ENCODE measurements around the gene ARSG. TPM values are rescaled to one million over a fixed set of nuclear protein-coding genes. Genes with fewer than 3 reads are reported as not detected.

Gene ARSG
- total and polyA plus RNA-seq, 2 of the 13 experiments (the other 11 are each of a cell fraction or from before 2014, with no cell fraction given): 3.7 to 15.2 TPM

DNA sequence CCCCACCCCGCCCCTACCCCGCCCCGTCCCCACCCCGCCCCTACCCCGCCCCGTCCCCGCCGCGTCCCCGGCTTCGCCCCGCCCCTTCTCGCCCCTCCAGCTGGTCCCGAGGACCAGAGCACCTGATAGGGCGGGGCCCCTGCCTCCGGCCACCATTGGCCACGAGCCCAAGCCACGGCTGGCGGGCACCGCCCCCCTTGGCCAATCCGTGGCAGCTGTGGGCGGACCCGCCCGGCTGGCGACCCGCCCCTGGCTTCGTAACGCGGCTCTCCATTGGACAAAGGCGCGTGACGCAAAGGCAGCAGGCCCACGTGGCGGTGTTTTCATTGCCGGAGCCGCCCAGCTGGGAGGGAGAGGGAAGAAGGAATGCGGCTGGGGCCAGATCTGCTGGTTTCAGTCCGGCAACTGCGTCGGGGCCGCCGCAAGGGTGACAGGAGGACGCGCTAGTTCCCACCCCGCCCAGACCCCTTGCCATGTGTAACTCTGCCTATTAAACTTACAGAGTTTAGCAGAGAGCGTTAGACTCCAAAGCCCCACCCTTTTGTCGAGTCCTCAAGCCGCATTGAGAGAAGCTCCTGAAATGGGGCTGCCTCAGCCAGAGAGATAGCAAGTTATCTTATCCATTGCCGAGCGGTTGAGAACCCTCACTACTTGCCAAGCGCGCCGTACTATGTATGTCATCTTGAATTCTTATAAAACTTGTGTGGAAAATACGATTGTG, 166.4 kb downstream of the ARSG start (continued):
- TF ChIP-seq, protein P1, sequence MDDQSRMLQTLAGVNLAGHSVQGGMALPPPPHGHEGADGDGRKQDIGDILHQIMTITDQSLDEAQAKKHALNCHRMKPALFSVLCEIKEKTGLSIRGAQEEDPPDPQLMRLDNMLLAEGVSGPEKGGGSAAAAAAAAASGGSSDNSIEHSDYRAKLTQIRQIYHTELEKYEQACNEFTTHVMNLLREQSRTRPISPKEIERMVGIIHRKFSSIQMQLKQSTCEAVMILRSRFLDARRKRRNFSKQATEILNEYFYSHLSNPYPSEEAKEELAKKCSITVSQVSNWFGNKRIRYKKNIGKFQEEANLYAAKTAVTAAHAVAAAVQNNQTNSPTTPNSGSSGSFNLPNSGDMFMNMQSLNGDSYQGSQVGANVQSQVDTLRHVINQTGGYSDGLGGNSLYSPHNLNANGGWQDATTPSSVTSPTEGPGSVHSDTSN (CRISPR knock-in tag; IDR thresholded peaks at IDR 0.05; ENCODE audit: borderline replicate concordance): no peak
- TF ChIP-seq HNRNPL (IDR thresholded peaks at IDR 0.05; ENCODE audit: low read depth, low read length) (no peak), CHCHD3 (CRISPR knock-in tag; IDR thresholded peaks at IDR 0.05) (no peak), DR1 (CRISPR knock-in tag; IDR thresholded peaks at IDR 0.05) (peak; percentile 74; the same call in 1 of the 2 replicates), KDM3A (CRISPR knock-in tag; IDR thresholded peaks at IDR 0.05; ENCODE audit: low read depth) (peak; percentile 20; the same call in 1 of the 2 replicates), ZBTB42 (CRISPR knock-in tag; IDR thresholded peaks at IDR 0.05) (no peak), ZNF792 (CRISPR knock-in tag; IDR thresholded peaks at IDR 0.05) (peak; percentile 91), ZNF543 (CRISPR knock-in tag; IDR thresholded peaks at IDR 0.05) (peak; percentile 44; the same call in 1 of the 2 replicates), CHD2 (IDR thresholded peaks at IDR 0.05; ENCODE audit: low read depth, low read length) (no peak), NCOA2 (CRISPR knock-in tag; IDR thresholded peaks at IDR 0.05) (no peak), RFXANK (CRISPR knock-in tag; IDR thresholded peaks at IDR 0.05) (peak; percentile 80; the same call in 1 of the 2 replicates), NFIC (IDR thresholded peaks at IDR 0.05; ENCODE audit: low read length) (no peak), U2AF2 (IDR thresholded peaks at IDR 0.05; ENCODE audit: low read depth, low read length) (no peak), ISX (CRISPR knock-in tag; conservative IDR thresholded peaks at IDR 0.05) (no peak), NFIB (CRISPR knock-in tag; IDR thresholded peaks at IDR 0.05; ENCODE audit: borderline replicate concordance) (no peak), MTF2 (CRISPR knock-in tag; IDR thresholded peaks at IDR 0.05; ENCODE audit: borderline replicate concordance) (no peak), FOXA3 (CRISPR knock-in tag; IDR thresholded peaks at IDR 0.05) (peak; percentile 70)
- TF ChIP-seq, protein P2, sequence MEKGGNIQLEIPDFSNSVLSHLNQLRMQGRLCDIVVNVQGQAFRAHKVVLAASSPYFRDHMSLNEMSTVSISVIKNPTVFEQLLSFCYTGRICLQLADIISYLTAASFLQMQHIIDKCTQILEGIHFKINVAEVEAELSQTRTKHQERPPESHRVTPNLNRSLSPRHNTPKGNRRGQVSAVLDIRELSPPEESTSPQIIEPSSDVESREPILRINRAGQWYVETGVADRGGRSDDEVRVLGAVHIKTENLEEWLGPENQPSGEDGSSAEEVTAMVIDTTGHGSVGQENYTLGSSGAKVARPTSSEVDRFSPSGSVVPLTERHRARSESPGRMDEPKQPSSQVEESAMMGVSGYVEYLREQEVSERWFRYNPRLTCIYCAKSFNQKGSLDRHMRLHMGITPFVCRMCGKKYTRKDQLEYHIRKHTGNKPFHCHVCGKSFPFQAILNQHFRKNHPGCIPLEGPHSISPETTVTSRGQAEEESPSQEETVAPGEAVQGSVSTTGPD (CRISPR knock-in tag; IDR thresholded peaks at IDR 0.05): no peak
- TF ChIP-seq, protein P3, sequence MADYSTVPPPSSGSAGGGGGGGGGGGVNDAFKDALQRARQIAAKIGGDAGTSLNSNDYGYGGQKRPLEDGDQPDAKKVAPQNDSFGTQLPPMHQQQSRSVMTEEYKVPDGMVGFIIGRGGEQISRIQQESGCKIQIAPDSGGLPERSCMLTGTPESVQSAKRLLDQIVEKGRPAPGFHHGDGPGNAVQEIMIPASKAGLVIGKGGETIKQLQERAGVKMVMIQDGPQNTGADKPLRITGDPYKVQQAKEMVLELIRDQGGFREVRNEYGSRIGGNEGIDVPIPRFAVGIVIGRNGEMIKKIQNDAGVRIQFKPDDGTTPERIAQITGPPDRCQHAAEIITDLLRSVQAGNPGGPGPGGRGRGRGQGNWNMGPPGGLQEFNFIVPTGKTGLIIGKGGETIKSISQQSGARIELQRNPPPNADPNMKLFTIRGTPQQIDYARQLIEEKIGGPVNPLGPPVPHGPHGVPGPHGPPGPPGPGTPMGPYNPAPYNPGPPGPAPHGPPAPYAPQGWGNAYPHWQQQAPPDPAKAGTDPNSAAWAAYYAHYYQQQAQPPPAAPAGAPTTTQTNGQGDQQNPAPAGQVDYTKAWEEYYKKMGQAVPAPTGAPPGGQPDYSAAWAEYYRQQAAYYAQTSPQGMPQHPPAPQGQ (CRISPR knock-in tag; IDR thresholded peaks at IDR 0.05; ENCODE audit: borderline replicate concordance): no peak
- TF ChIP-seq, protein P4, sequence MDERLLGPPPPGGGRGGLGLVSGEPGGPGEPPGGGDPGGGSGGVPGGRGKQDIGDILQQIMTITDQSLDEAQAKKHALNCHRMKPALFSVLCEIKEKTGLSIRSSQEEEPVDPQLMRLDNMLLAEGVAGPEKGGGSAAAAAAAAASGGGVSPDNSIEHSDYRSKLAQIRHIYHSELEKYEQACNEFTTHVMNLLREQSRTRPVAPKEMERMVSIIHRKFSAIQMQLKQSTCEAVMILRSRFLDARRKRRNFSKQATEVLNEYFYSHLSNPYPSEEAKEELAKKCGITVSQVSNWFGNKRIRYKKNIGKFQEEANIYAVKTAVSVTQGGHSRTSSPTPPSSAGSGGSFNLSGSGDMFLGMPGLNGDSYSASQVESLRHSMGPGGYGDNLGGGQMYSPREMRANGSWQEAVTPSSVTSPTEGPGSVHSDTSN (CRISPR knock-in tag; IDR thresholded peaks at IDR 0.05): no peak
- TF ChIP-seq, protein P5, sequence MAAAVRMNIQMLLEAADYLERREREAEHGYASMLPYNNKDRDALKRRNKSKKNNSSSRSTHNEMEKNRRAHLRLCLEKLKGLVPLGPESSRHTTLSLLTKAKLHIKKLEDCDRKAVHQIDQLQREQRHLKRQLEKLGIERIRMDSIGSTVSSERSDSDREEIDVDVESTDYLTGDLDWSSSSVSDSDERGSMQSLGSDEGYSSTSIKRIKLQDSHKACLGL (CRISPR knock-in tag; IDR thresholded peaks at IDR 0.05): peak; percentile 93; the same call in 1 of the 2 replicates
- TF ChIP-seq, protein P6, sequence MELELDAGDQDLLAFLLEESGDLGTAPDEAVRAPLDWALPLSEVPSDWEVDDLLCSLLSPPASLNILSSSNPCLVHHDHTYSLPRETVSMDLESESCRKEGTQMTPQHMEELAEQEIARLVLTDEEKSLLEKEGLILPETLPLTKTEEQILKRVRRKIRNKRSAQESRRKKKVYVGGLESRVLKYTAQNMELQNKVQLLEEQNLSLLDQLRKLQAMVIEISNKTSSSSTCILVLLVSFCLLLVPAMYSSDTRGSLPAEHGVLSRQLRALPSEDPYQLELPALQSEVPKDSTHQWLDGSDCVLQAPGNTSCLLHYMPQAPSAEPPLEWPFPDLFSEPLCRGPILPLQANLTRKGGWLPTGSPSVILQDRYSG (CRISPR knock-in tag; IDR thresholded peaks at IDR 0.05): 0 out of 2 replicates have a peak, but pooled peaks have one; percentile 49
- TF ChIP-seq, protein P7, sequence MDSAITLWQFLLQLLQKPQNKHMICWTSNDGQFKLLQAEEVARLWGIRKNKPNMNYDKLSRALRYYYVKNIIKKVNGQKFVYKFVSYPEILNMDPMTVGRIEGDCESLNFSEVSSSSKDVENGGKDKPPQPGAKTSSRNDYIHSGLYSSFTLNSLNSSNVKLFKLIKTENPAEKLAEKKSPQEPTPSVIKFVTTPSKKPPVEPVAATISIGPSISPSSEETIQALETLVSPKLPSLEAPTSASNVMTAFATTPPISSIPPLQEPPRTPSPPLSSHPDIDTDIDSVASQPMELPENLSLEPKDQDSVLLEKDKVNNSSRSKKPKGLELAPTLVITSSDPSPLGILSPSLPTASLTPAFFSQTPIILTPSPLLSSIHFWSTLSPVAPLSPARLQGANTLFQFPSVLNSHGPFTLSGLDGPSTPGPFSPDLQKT (CRISPR knock-in tag; IDR thresholded peaks at IDR 0.05; ENCODE audit: borderline replicate concordance): no peak
